HepG2 (cell line): ENCODE data around the gene ABCB11.

Experiments
- BCLAF1 ChIP-seq: fragments of 450-650 bp; IDR thresholded peaks from 2 replicates; pipeline ENCODE4 v1.6.1; 2017; ENCODE audit warnings: mild to moderate bottlenecking
- BRCA1 ChIP-seq: sonication (generic); formaldehyde crosslinking; IDR thresholded peaks from 2 replicates; pipeline ENCODE4 v1.4.0; 2020; ENCODE audit warnings: missing genetic modification reagents
- TF ChIP-seq, protein P1 (sequence below): sonication (generic); formaldehyde crosslinking; IDR thresholded peaks from 2 replicates; pipeline ENCODE4 v1.8.0; 2022; ENCODE audit warnings: mild to moderate bottlenecking, missing genetic modification reagents

GRCh38 chr2:168910330-168910729 is 120.8 kb downstream of the ABCB11 start:
- TF ChIP-seq, protein P1, sequence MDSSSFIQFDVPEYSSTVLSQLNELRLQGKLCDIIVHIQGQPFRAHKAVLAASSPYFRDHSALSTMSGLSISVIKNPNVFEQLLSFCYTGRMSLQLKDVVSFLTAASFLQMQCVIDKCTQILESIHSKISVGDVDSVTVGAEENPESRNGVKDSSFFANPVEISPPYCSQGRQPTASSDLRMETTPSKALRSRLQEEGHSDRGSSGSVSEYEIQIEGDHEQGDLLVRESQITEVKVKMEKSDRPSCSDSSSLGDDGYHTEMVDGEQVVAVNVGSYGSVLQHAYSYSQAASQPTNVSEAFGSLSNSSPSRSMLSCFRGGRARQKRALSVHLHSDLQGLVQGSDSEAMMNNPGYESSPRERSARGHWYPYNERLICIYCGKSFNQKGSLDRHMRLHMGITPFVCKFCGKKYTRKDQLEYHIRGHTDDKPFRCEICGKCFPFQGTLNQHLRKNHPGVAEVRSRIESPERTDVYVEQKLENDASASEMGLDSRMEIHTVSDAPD (CRISPR knock-in tag): no peak
- no peak for TF ChIP-seq BRCA1
- TF ChIP-seq BCLAF1: no peak
